Stomach (tissue), 9 donors: ENCODE measurements around the gene METTL6. TPM values are rescaled to one million over a fixed set of nuclear protein-coding genes. Genes with fewer than 3 reads are reported as not detected.
"Not testable (repeated sequence)": the region's sequence is repeated elsewhere in the genome, so short reads cannot be mapped to it uniquely, and the experiment has no call there.

Experiments
- DNase-seq, 2 donors: peaks; one replicate each; pipeline versions ENCODE4 v3.0.0 to v3.0.0-alpha.2; 2013 to 2019
- H3K27ac ChIP-seq, 5 donors: fragments of 200-600 bp in 4 of 5; sonication (generic) in 4 of 5; one replicate each; pipeline ENCODE4 v1.5.1; 2013 to 2019; ENCODE audit warnings: mild to moderate bottlenecking in 1 of 5, moderate library complexity in 1 of 5
- H3K27me3 ChIP-seq, 3 donors: fragments of 200-600 bp; sonication (generic); one replicate each; pipeline ENCODE4 v1.5.1; 2017 to 2019; ENCODE audit warnings: mixed run types in 1 of 3
- H3K36me3 ChIP-seq, 4 donors: fragments of 200-600 bp; sonication (generic); 1 replicate in 3 of 4; 2 replicates in 1 of 4; pipeline ENCODE4 v1.5.1; 2016 to 2019
- H3K4me1 ChIP-seq, 4 donors: fragments of 200-600 bp; sonication (generic); one replicate each; pipeline ENCODE4 v1.5.1; 2016 to 2019
- H3K4me3 ChIP-seq, 4 donors: fragments of 200-600 bp; sonication (generic) in 3 of 4; one replicate each; pipeline ENCODE4 v1.5.1; 2016 to 2019; ENCODE audit warnings: mild to moderate bottlenecking in 1 of 4
- H3K9me3 ChIP-seq, 4 donors: fragments of 200-600 bp; sonication (generic); one replicate each; pipeline ENCODE4 v1.5.1; 2016 to 2019
- EP300 ChIP-seq: sonication (generic); formaldehyde crosslinking; IDR thresholded peaks from one replicate; pipeline ENCODE4 v1.6.1; 2017; ENCODE audit warnings: antibody characterized with exemption
- POLR2A ChIP-seq, 4 donors: fragments of 450-650 bp; IDR thresholded peaks; one replicate each; pipeline ENCODE4 v1.6.1; 2016; ENCODE audit warnings: antibody characterized with exemption in 4 of 4, control low read depth in 2 of 4, mild to moderate bottlenecking in 1 of 4, moderate library complexity in 1 of 4
- POLR2AphosphoS5 ChIP-seq, 3 donors: sonication (generic); formaldehyde crosslinking; IDR thresholded peaks; one replicate each; pipeline ENCODE4 v1.6.1; 2016; ENCODE audit warnings: antibody characterized with exemption in 3 of 3
- WGBS, 5 donors: extraction: QIAGEN DNeasy Blood & Tissue Kit in 3 of 5; methylation state at CpG; one replicate each; pipeline versions ENCODE4 v1.1.5 to v1.1.7; 2013 to 2018; 5-methylcytosine and 5-hydroxymethylcytosine counted together
- intact Hi-C: fragments of 100-400 bp; cut with DNase I; formaldehyde crosslinking; loops from one replicate; pipeline ENCODE4 v1.15.1; 2023; ENCODE audit warnings: low total_unique reads
- polyA plus RNA-seq, 3 donors: library from polyadenylated mRNA; stranded (reverse); fragments of 200-250 nt; gene quantifications; one replicate each; pipeline ENCODE4 v1.2.3, GENCODE V29; 2013
- total RNA-seq, 5 donors: library from RNA; depleted of rRNA; stranded (reverse); fragments of >200 nt; gene quantifications; one replicate each; pipeline versions ENCODE4 v1.1.0 to v1.2.3, GENCODE V29; 2014 to 2016
- TF ChIP-seq, protein P1 (sequence below), 7 experiments: fragments of 450-650 bp in 4 of 7; fragments of 200-600 bp in 3 of 7; sonication (generic) in 3 of 7; IDR thresholded peaks; one replicate each; pipeline ENCODE4 v1.5.1; 2016 to 2019; ENCODE audit warnings: antibody characterized with exemption in 7 of 7, control low read depth in 2 of 7, mild to moderate bottlenecking in 1 of 7
- donor health status: healthy with polysubstance abuse.
- donor health status: Bipolar disorder and iron deficiency.
- donor health status: healthy.

The METTL6 gene
- total and polyA plus RNA-seq, 8 donors = 0.29 to 35.8 (median 6.9) TPM

DNA sequence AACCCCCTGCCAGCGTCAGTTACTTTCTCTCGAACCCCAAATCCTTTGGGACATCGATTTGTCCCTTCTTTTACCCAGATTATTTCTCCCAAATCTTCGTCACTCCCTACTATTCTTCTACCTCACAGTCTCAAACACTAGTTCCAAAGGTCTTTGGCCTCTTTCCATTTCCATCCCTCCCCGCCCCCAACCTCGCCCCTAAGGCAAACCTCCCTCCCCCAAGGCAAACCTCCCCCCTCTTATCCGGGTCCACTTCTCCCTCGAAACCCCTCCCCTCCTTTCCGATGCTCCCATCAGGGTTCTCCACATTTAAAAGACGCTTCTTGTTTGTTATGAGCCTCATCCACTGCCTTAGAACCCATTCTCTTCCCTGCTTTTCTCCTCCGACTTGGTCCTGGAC is 637 bp upstream of the METTL6 start:
- TF ChIP-seq, protein P1, sequence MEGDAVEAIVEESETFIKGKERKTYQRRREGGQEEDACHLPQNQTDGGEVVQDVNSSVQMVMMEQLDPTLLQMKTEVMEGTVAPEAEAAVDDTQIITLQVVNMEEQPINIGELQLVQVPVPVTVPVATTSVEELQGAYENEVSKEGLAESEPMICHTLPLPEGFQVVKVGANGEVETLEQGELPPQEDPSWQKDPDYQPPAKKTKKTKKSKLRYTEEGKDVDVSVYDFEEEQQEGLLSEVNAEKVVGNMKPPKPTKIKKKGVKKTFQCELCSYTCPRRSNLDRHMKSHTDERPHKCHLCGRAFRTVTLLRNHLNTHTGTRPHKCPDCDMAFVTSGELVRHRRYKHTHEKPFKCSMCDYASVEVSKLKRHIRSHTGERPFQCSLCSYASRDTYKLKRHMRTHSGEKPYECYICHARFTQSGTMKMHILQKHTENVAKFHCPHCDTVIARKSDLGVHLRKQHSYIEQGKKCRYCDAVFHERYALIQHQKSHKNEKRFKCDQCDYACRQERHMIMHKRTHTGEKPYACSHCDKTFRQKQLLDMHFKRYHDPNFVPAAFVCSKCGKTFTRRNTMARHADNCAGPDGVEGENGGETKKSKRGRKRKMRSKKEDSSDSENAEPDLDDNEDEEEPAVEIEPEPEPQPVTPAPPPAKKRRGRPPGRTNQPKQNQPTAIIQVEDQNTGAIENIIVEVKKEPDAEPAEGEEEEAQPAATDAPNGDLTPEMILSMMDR (IDR thresholded peaks at IDR 0.05) = no peak
- no peak for TF ChIP-seq POLR2A (IDR thresholded peaks at IDR 0.05)
- 0 to 1% (median 1%) methylated on average over 11 of the region's 11 CpGs for WGBS, 5 donors
- peak overlapping the region; percentile 70 to 92 (median 87) for H3K27ac ChIP-seq
- intact Hi-C loops = loop anchor here (10.0 kb wide), 1 partner anchor 127 kb away; no protein-coding TSS in a partner anchor
- peak in 1 of 2 donors; percentile 65 for DNase-seq
- peaks cover 12 to 47% (median 45%) of the 10 kb centered on the region in 4 donors for H3K36me3 ChIP-seq
- no peaks in the 10 kb centered on the region for H3K9me3 ChIP-seq
- peaks cover 0 to 63% (median 45%) of the 10 kb centered on the region in 4 donors for H3K4me1 ChIP-seq
- no peaks in the 10 kb centered on the region for H3K27me3 ChIP-seq
- peak overlapping the region; percentile 76 to 95 (median 84) for H3K4me3 ChIP-seq

GRCh38 chr3:15426579-15427118 is 695 bp downstream of the METTL6 start:
- DNase-seq = no peak
- intact Hi-C loops = loop anchor here (10.0 kb wide), 1 partner anchor 128 kb away; no protein-coding TSS in a partner anchor
- Histone ChIP-seq H3K4me1 (peaks cover 0 to 62% (median 45%) of the 10 kb centered on the region in 4 donors), H3K27ac (peak overlapping the region in 4 of 5 donors; percentile 80 to 92 (median 87)), H3K27me3 (no peaks in the 10 kb centered on the region), H3K9me3 (no peaks in the 10 kb centered on the region), H3K4me3 (peak overlapping the region; percentile 76 to 95 (median 84)), H3K36me3 (peaks cover 15 to 47% (median 46%) of the 10 kb centered on the region in 4 donors)
- 44 to 57% (median 49%) methylated on average over 16 of the region's 16 CpGs for WGBS, 5 donors
- TF ChIP-seq POLR2A (IDR thresholded peaks at IDR 0.05) (no peak), POLR2AphosphoS5 (IDR thresholded peaks at IDR 0.05) (no peak), EP300 (no peak)
- TF ChIP-seq, protein P1 (IDR thresholded peaks at IDR 0.05) = no peak

GRCh38 chr3:15420871-15421270 is 6.5 kb downstream of the METTL6 start:
- H3K36me3 ChIP-seq = peaks cover 13 to 82% (median 72%) of the 10 kb centered on the region in 4 donors

GRCh38 chr3:15410966-15411365 is 16.4 kb downstream of the METTL6 start:
- H3K27ac ChIP-seq, DNase-seq, H3K4me1 ChIP-seq, intact Hi-C loops, H3K27me3 ChIP-seq, H3K9me3 ChIP-seq, H3K4me3 ChIP-seq: not testable (repeated sequence)
- H3K36me3 ChIP-seq = peaks cover 33 to 77% (median 68%) of the 10 kb centered on the region in 4 donors
- WGBS, 5 donors = 95 to 99% (median 96%) methylated on average over 7 of the region's 7 CpGs

More at GRCh38 chr3:15420871-15421270, 6.5 kb downstream of the METTL6 start:
- TF ChIP-seq POLR2A (IDR thresholded peaks at IDR 0.05) (no peak), EP300 (no peak), POLR2AphosphoS5 (IDR thresholded peaks at IDR 0.05) (no peak)
- TF ChIP-seq, protein P1 (IDR thresholded peaks at IDR 0.05) = no peak
- Histone ChIP-seq H3K27me3 (no peaks in the 10 kb centered on the region), H3K27ac (no peak overlapping the region), H3K9me3 (no peaks in the 10 kb centered on the region), H3K4me1 (peaks cover 0 to 16% (median 9%) of the 10 kb centered on the region in 4 donors), H3K4me3 (no peak overlapping the region)
- 83 to 88% (median 85%) methylated on average over 4 of the region's 4 CpGs for WGBS, 5 donors
- intact Hi-C loops = loop anchor here (10.0 kb wide), 1 partner anchor 134 kb away; no protein-coding TSS in a partner anchor
- DNase-seq = no peak

GRCh38 chr3:15409774-15410173 is 17.6 kb downstream of the METTL6 start:
- no peak for DNase-seq
- H3K4me3 ChIP-seq = no peak overlapping the region
- 90 to 98% (median 94%) methylated on average over 2 of the region's 2 CpGs for WGBS, 5 donors
- H3K9me3 ChIP-seq = no peaks in the 10 kb centered on the region
- H3K4me1 ChIP-seq = no peaks in the 10 kb centered on the region
- H3K27me3 ChIP-seq = no peaks in the 10 kb centered on the region
- TF ChIP-seq EP300 = no peak
- intact Hi-C loops = no loop called here
- peaks cover 24 to 65% (median 57%) of the 10 kb centered on the region in 4 donors for H3K36me3 ChIP-seq
- H3K27ac ChIP-seq = no peak overlapping the region
